OCI-LY7 (cell line): Measurements from ENCODE around the gene STAT1. TPM values are rescaled to one million over a fixed set of nuclear protein-coding genes. Genes with fewer than 3 reads are reported as not detected.
A peak's percentile ranks its signal among the peaks of the same experiment; 100 is the strongest.

Experiments used
- BruUV-seq: library from RNA; stranded (reverse); fragments of 400-500 nt; replicated peaks from 2 replicates; lab custom pipeline; 2021; lab: Mats Ljungman, UMichigan
- CTCF ChIA-PET: fragments of 300-600 bp; sonication (Branson Sonifier 250); formaldehyde crosslinking; loops from one replicate; lab custom pipeline; 2022; ENCODE audit warnings: antibody characterized with exemption; ENCODE audit not compliant: unreplicated experiment; lab: Charles Lee
- POLR2A ChIA-PET: fragments of 300-600 bp; sonication (Branson Sonifier 250); formaldehyde crosslinking; loops from one replicate; lab custom pipeline; 2022; ENCODE audit warnings: antibody characterized with exemption; lab: Charles Lee
- DNase-seq: peaks from one replicate; pipeline ENCODE4 v3.0.0-alpha.2; 2015; ENCODE audit warnings: low spot score
- H2AFZ ChIP-seq: fragments of 200-600 bp; sonication (generic), shearing (Covaris generic); 2 replicates; pipeline ENCODE4 v1.6.1; 2014; ENCODE audit warnings: mild to moderate bottlenecking, antibody characterized with exemption, low read length, moderate library complexity
- H3K27ac ChIP-seq: fragments of 200-600 bp; sonication (generic); 2 replicates; pipeline ENCODE4 v1.5.1; 2014; ENCODE audit warnings: mixed run types, low read depth, mild to moderate bottlenecking, moderate library complexity, low read length, inconsistent platforms; ENCODE audit not compliant: poor library complexity, severe bottlenecking
- H3K36me3 ChIP-seq: fragments of 200-600 bp; sonication (generic); 2 replicates; pipeline ENCODE4 v1.6.1; 2014; ENCODE audit warnings: mild to moderate bottlenecking, antibody characterized with exemption, low read length, moderate library complexity, mixed read lengths; ENCODE audit not compliant: insufficient read depth
- H3K4me1 ChIP-seq: fragments of 200-600 bp; sonication (generic); 2 replicates; pipeline ENCODE4 v1.5.1; 2014; ENCODE audit warnings: mild to moderate bottlenecking, low read length; ENCODE audit not compliant: insufficient read depth, poor library complexity, severe bottlenecking
- H3K4me2 ChIP-seq: fragments of 200-600 bp; sonication (generic); 2 replicates; pipeline ENCODE4 v1.6.1; 2014; ENCODE audit warnings: mild to moderate bottlenecking, low read length
- H3K4me3 ChIP-seq: fragments of 200-600 bp; sonication (generic); 2 replicates; pipeline ENCODE4 v1.5.1; 2014; ENCODE audit warnings: mild to moderate bottlenecking, low read depth, low read length; ENCODE audit not compliant: poor library complexity, severe bottlenecking
- H3K79me2 ChIP-seq: fragments of 200-600 bp; sonication (generic); 2 replicates; pipeline ENCODE4 v1.6.1; 2016; ENCODE audit warnings: low read depth, mild to moderate bottlenecking, low read length, moderate library complexity, mixed read lengths; ENCODE audit not compliant: insufficient read depth
- H3K9me2 ChIP-seq: fragments of 200-600 bp; sonication (generic); 2 replicates; pipeline ENCODE4 v1.6.1; 2016; ENCODE audit warnings: mild to moderate bottlenecking, low read length, mixed read lengths; ENCODE audit not compliant: insufficient read depth
- H3K9me3 ChIP-seq: fragments of 200-600 bp; sonication (generic); 2 replicates; pipeline ENCODE4 v1.6.1; 2014; ENCODE audit warnings: mild to moderate bottlenecking, mixed run types, low read length, mixed read lengths
- H4K20me1 ChIP-seq: fragments of 200-600 bp; sonication (generic); 2 replicates; pipeline ENCODE4 v1.6.1; 2014; ENCODE audit warnings: mild to moderate bottlenecking, antibody characterized with exemption, low read length, moderate library complexity, mixed read lengths; ENCODE audit not compliant: insufficient read depth
- EZH2phosphoT487 ChIP-seq: fragments of 200-600 bp; sonication (generic); IDR thresholded peaks from 2 replicates; pipeline ENCODE4 v1.6.1; 2018; ENCODE audit warnings: low read depth, borderline replicate concordance, mild to moderate bottlenecking, mixed run types, antibody characterized with exemption, low read length, moderate library complexity, mixed read lengths
- intact Hi-C: fragments of 100-400 bp; cut with micrococcal nuclease; formaldehyde crosslinking; loops from one replicate; pipeline ENCODE4 v1.10.0; 2022; ENCODE audit not compliant: unreplicated experiment
- total RNA-seq, 2 experiments: library from RNA; depleted of rRNA in 1 of 2; stranded (reverse); fragments of >200 nt in 1 of 2; shearing (Covaris generic) in 1 of 2; gene quantifications; 2 replicates each; pipeline ENCODE4 v1.2.3, GENCODE V29; 2014 to 2022
- TF ChIP-seq, protein P1 (sequence below): fragments of 200-600 bp; sonication (generic); conservative IDR thresholded peaks from 2 replicates; pipeline ENCODE4 v1.5.1; 2014; ENCODE audit warnings: mild to moderate bottlenecking, antibody characterized with exemption, low read length, moderate library complexity, mixed read lengths

The STAT1 gene
- total RNA-seq, 2 experiments from 2014 or later, result 23.0 to 23.1 TPM

DNA sequence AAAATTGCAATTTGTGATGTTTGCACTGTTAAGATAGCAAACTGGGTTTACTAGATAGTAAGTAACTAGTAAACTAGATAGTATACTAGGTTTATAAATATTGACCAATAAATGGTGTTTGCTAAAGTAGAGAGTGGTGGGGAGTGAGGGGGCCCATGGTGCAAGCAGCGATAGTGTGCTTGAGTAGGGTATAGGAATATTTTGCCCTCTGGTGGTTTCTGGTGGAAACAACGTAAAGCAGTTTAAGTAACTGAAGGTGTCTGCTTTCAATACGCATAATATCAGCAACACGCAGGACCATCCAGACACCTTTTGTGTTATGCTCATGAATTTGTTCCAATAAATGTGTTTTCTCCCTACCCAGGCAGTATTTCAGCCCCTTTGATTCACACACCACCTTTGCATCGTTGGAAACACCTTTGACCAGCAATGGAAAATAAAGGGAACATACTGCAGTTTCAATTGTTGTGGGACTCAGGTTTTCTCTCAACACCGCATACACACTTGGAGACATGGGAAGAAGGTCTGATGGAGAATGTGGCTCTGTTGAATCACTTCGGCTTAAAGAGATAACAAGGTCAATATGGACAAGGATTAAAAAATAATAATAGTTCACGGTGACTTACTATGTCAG lies 16.7 kb upstream of the STAT1 start:
- H3K27ac ChIP-seq, result no peak overlapping the region
- no peak overlapping the region for H2AFZ ChIP-seq
- no peaks in the 10 kb centered on the region for H3K9me2 ChIP-seq
- H3K4me2 ChIP-seq, result no peak overlapping the region
- POLR2A ChIA-PET, result interaction anchor here (0.7 kb wide), 1 partner anchor 137 kb away, joined by 3 read pairs; no protein-coding TSS in a partner anchor
- no peaks in the 10 kb centered on the region for H4K20me1 ChIP-seq
- CTCF ChIA-PET, result no interaction called here
- H3K9me3 ChIP-seq, result no peaks in the 10 kb centered on the region
- no peak overlapping the region for H3K4me3 ChIP-seq
- intact Hi-C loops, result loop anchor here (1.0 to 2.0 kb wide), 3 partner anchors 34 to 250 kb away; no protein-coding TSS in a partner anchor
- no TSS peak for BruUV-seq
- DNase-seq, result peak; percentile 63
- no peaks in the 10 kb centered on the region for H3K36me3 ChIP-seq
- no peaks in the 10 kb centered on the region for H3K79me2 ChIP-seq
- TF ChIP-seq EZH2phosphoT487, result no peak
- TF ChIP-seq, protein P1, sequence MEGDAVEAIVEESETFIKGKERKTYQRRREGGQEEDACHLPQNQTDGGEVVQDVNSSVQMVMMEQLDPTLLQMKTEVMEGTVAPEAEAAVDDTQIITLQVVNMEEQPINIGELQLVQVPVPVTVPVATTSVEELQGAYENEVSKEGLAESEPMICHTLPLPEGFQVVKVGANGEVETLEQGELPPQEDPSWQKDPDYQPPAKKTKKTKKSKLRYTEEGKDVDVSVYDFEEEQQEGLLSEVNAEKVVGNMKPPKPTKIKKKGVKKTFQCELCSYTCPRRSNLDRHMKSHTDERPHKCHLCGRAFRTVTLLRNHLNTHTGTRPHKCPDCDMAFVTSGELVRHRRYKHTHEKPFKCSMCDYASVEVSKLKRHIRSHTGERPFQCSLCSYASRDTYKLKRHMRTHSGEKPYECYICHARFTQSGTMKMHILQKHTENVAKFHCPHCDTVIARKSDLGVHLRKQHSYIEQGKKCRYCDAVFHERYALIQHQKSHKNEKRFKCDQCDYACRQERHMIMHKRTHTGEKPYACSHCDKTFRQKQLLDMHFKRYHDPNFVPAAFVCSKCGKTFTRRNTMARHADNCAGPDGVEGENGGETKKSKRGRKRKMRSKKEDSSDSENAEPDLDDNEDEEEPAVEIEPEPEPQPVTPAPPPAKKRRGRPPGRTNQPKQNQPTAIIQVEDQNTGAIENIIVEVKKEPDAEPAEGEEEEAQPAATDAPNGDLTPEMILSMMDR, result peak; percentile 85
- no peaks in the 10 kb centered on the region for H3K4me1 ChIP-seq

DNA sequence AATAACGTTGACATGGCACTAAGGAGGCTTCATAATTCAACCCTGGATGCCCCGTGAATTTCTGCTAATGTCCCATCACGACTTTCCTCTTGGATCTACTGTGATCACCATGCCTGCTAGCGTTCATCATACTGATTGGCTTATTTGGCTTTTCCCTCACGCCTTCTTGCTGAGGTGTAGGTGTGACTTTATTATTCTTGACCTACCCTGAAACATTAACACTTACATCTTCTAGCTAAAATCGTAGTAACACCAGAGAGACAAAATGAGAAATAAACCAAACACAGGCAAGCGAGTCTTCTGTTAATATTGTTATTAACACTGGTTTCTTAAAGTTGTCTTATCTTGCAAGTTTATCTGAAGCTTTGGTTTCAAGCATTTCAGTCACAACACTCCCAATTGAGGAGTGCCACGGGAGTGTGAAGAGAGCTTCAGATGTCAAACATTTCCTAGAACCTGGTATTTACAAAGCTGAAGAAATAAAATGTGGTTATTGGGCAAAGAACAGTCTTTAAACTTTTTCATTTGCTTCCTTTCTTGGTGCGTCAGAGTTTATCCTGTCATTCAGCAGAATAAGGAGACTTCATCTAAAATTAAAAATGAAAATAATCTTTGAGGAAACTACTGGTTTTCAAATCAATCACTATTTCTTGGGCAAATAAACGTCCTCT lies 15.4 kb upstream of the STAT1 start:
- TF ChIP-seq EZH2phosphoT487, result no peak
- TF ChIP-seq, protein P1, result no peak
- no TSS peak for BruUV-seq
- no peaks in the 10 kb centered on the region for H3K79me2 ChIP-seq
- intact Hi-C loops, result no loop called here
- ChIA-PET CTCF (no interaction called here), POLR2A (interaction anchor here (1.5 kb wide), 1 partner anchor 9 kb away, joined by 5 read pairs; no protein-coding TSS in a partner anchor)
- H3K9me3 ChIP-seq, result no peaks in the 10 kb centered on the region
- H2AFZ ChIP-seq, result no peak overlapping the region
- no peak overlapping the region for H3K27ac ChIP-seq
- DNase-seq, result no peak
- H3K36me3 ChIP-seq, result no peaks in the 10 kb centered on the region
- no peaks in the 10 kb centered on the region for H3K9me2 ChIP-seq
- no peak overlapping the region for H3K4me3 ChIP-seq
- no peak overlapping the region for H3K4me2 ChIP-seq
- H4K20me1 ChIP-seq, result no peaks in the 10 kb centered on the region
- no peaks in the 10 kb centered on the region for H3K4me1 ChIP-seq

DNA sequence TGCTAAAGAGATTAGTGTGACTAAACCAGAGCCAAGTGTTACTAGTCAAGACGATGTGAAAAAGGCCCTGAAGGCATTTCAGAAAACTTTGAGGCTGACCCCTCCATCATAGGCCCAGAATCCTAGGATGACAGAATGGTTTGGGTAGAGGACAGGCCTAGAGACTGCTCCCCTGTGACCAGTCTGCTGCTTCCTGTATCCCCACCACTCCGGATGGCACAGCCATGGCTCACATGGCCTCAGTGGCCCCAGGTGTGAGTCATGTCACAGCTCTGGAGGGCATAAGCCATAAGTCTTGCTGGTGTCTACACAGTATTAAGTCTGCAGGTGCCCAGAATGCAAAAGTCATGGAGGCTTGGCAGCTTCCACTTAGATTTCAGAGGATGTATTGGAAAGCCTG lies 12.4 kb upstream of the STAT1 start:
- POLR2A ChIA-PET, result no interaction called here
- BruUV-seq, result no TSS peak
- CTCF ChIA-PET, result no interaction called here
- intact Hi-C loops, result no loop called here
- Histone ChIP-seq H2AFZ (no peak overlapping the region), H3K79me2 (no peaks in the 10 kb centered on the region), H3K9me3 (no peaks in the 10 kb centered on the region), H3K4me3 (no peak overlapping the region), H4K20me1 (no peaks in the 10 kb centered on the region), H3K4me2 (no peak overlapping the region), H3K36me3 (no peaks in the 10 kb centered on the region), H3K9me2 (no peaks in the 10 kb centered on the region), H3K27ac (no peak overlapping the region), H3K4me1 (peaks cover 2% of the 10 kb centered on the region)
- DNase-seq, result no peak
- no peak for TF ChIP-seq EZH2phosphoT487
- TF ChIP-seq, protein P1, result no peak
